Lung (tissue), 12 donors: ENCODE data around the gene GGTLC2. TPM values are rescaled to one million over a fixed set of nuclear protein-coding genes. Genes with fewer than 3 reads are reported as not detected.
A peak's percentile ranks its signal among the peaks of the same experiment; 100 is the strongest.
"Not testable (repeated sequence)": the region's sequence is repeated elsewhere in the genome, so short reads cannot be mapped to it uniquely, and the experiment has no call there.

ENCODE experiments used
- ATAC-seq: fragments of 200-7000 bp; cut with Tn5 transposase; one replicate; pipeline ENCODE4 v1.9.1; 2020; ENCODE audit warnings: moderate number of reproducible peaks; ENCODE audit not compliant: insufficient read depth, low FRiP score
- DNase-seq, 3 donors: peaks; one replicate each; pipeline ENCODE4 v3.0.0-alpha.2; 2013 to 2017
- H3K27ac ChIP-seq, 2 donors: one replicate each; pipeline ENCODE4 v1.5.1; 2013; ENCODE audit warnings: mild to moderate bottlenecking in 2 of 2, moderate library complexity in 2 of 2, control low read depth in 1 of 2, inconsistent platforms in 1 of 2, low read depth in 1 of 2, low read length in 1 of 2
- H3K27me3 ChIP-seq, 3 donors: one replicate each; pipeline ENCODE4 v1.5.1; 2013; ENCODE audit warnings: low read length in 2 of 3; ENCODE audit not compliant: control insufficient read depth in 3 of 3, insufficient read depth in 3 of 3
- H3K36me3 ChIP-seq, 4 donors: one replicate each; pipeline ENCODE4 v1.5.1; 2013; ENCODE audit warnings: low read length in 4 of 4, mild to moderate bottlenecking in 1 of 4, moderate library complexity in 1 of 4; ENCODE audit not compliant: control insufficient read depth in 4 of 4, insufficient read depth in 4 of 4
- H3K4me1 ChIP-seq, 5 donors: one replicate each; pipeline ENCODE4 v1.5.1; 2013; ENCODE audit warnings: low read length in 5 of 5, mild to moderate bottlenecking in 2 of 5, moderate library complexity in 1 of 5; ENCODE audit not compliant: control insufficient read depth in 5 of 5, insufficient read depth in 5 of 5
- H3K4me3 ChIP-seq: one replicate; pipeline ENCODE4 v1.5.1; 2013; ENCODE audit warnings: mild to moderate bottlenecking, control low read depth, moderate library complexity
- H3K9ac ChIP-seq, 2 donors: one replicate each; pipeline ENCODE4 v1.5.1; 2013; ENCODE audit warnings: low read length in 2 of 2, control low read depth in 1 of 2; ENCODE audit not compliant: insufficient read depth in 1 of 2
- H3K9me3 ChIP-seq, 4 donors: one replicate each; pipeline ENCODE4 v1.5.1; 2013; ENCODE audit warnings: low read length in 3 of 4, mild to moderate bottlenecking in 1 of 4, moderate library complexity in 1 of 4; ENCODE audit not compliant: control insufficient read depth in 4 of 4, insufficient read depth in 3 of 4
- WGBS, 2 donors: extraction: QIAGEN DNeasy Blood & Tissue Kit; methylation state at CpG; one replicate each; pipeline ENCODE4 v1.1.7; 2013; 5-methylcytosine and 5-hydroxymethylcytosine counted together
- polyA plus RNA-seq, 2 donors: library from polyadenylated mRNA; stranded (reverse); fragments of 200-250 nt; gene quantifications; one replicate each; pipeline ENCODE4 v1.2.1, GENCODE V29; 2013
- total RNA-seq, 2 donors: library from RNA; depleted of rRNA in 1 of 2; stranded (reverse); fragments of >200 nt in 1 of 2; gene quantifications; one replicate each; pipeline ENCODE4 v1.2.1, GENCODE V29; 2014 to 2021
- TF ChIP-seq, protein P1 (sequence below): IDR thresholded peaks from 2 replicates; pipeline ENCODE4 v1.5.1; 2012; ENCODE audit warnings: mild to moderate bottlenecking; ENCODE audit errors: control extremely low read depth, extremely low read depth
- donor health status: control.
- donor health status: control.
- donor health status: Bipolar disorder and iron deficiency.
- donor health status: healthy.
- donor health status: DM: yes; HTN: yes; CAD: no.

Gene GGTLC2
- total and polyA plus RNA-seq, 4 donors: 0.56 to 7.0 (median 0.80) TPM; not detected in 1

DNA sequence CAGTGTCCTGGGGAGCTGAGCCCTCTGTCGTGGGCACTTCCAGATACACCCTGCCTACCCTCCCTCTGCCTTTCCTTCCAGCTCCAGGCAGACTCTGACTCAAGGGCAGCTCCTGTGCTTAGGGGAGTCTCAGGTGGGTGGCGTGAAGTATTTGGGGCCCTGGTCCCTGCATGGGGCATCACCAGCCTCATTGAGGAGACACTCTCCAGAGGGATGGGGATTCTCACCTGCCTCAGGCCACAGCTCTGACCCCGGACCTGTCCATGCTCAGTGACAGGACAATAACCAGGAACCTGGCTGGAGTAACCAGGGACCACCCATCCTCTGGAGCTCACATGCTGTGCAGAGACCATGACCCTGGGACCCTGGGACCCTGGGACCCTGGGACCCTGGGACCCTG lies 41.2 kb downstream of the GGTLC2 start:
- Histone ChIP-seq H3K9me3 (no peaks in the 10 kb centered on the region), H3K4me1 (no peaks in the 10 kb centered on the region), H3K27me3 (no peaks in the 10 kb centered on the region), H3K4me3 (no peak overlapping the region), H3K36me3 (no peaks in the 10 kb centered on the region), H3K9ac (no peak overlapping the region), H3K27ac (no peak overlapping the region)
- DNase-seq: no peak
- 92 to 93% methylated on average over 3 of the region's 3 CpGs for WGBS, 2 donors
- TF ChIP-seq, protein P1, sequence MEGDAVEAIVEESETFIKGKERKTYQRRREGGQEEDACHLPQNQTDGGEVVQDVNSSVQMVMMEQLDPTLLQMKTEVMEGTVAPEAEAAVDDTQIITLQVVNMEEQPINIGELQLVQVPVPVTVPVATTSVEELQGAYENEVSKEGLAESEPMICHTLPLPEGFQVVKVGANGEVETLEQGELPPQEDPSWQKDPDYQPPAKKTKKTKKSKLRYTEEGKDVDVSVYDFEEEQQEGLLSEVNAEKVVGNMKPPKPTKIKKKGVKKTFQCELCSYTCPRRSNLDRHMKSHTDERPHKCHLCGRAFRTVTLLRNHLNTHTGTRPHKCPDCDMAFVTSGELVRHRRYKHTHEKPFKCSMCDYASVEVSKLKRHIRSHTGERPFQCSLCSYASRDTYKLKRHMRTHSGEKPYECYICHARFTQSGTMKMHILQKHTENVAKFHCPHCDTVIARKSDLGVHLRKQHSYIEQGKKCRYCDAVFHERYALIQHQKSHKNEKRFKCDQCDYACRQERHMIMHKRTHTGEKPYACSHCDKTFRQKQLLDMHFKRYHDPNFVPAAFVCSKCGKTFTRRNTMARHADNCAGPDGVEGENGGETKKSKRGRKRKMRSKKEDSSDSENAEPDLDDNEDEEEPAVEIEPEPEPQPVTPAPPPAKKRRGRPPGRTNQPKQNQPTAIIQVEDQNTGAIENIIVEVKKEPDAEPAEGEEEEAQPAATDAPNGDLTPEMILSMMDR: no peak
- ATAC-seq: no peak

DNA sequence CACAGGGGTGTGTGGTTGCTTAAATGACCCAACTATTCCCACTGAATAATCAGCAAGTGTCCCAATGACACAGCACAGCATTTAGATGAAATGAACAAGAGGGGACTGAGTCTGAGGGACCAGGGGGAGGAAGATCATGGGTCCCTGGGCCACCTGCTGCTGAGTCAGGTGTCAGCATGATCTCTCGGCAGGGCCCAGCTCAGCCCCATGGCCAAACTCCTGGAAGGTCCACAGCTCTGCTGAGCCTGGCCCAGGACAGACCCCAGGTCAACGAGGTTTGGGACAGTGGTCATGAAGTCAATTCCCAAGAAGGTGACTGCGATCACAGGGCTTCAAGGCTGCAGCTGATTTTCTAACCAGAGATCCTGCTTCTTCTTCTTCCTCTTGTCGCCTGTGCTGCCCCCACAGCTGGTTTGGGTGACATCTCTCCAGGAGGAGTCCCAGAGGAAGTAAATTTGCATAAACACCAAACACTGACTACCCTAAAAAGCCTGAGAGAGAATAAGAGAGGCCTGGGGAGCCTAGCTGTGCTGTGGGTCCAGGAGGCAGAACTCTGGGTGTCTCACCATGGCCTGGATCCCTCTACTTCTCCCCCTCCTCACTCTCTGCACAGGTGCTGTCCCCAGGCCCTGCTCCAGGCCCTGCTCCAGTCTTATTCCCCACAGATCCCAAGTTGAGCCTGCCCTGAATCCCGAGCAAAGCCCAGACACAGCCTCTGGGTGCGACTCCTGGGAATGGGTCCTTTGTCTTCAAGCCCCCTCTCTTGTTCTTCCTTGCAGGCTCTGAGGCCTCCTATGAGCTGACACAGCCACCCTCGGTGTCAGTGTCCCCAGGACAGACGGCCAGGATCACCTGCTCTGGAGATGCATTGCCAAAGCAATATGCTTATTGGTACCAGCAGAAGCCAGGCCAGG lies 42.0 kb downstream of the GGTLC2 start:
- 80 to 87% methylated on average over 8 of the region's 8 CpGs for WGBS, 2 donors
- H3K4me3 ChIP-seq, H3K9ac ChIP-seq, H3K4me1 ChIP-seq, H3K36me3 ChIP-seq, H3K27me3 ChIP-seq, H3K9me3 ChIP-seq, ATAC-seq, H3K27ac ChIP-seq, DNase-seq: not testable (repeated sequence)

DNA sequence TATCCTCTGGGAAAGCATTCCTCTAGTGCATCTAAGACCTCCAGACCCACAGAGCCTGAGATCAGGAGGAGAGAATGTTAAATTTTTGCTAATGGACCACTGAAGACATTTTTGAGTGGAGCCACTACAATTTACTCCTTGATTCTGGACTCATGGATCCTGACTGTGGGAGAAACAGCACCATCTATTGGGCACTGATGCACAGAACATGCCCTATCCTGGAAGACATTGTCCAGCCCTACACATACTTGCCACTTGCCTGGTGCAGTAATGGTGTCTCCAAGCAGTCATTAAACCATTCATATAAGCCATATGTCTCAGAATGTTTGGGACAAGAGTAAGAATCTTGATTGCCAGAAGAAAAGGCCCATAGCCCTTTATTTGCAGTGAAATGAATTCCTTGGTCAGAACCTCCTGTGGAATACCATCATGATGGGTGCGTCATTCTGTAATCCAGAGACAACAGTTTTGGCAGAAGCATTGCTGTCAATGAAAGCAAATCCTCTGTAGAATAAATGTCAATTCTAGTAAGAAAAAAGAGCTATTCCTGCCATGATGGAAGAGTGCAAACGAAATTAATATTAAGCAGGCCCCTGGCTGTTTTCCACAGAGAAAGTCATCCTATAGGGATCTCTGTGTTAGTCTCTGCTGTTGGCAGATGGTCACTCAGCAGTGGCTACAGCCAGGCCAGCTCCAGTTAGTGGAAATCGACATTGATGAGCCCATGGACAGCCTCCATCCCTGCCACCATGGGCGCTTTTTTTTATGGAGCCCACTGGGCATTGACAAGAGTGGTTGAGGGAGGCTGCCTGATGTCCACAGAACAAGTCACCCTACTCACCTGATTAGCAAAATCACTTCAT lies 43.5 kb downstream of the GGTLC2 start:
- DNase-seq (peak; percentile 55 to 73 (median 69)), ATAC-seq (no peak)
- no peak overlapping the region for H3K27ac ChIP-seq
- H3K9me3 ChIP-seq: no peaks in the 10 kb centered on the region
- no peak overlapping the region for H3K4me3 ChIP-seq
- WGBS, 2 donors: 73 to 81% methylated on average over 4 of the region's 4 CpGs
- TF ChIP-seq, protein P1: no peak
- no peak overlapping the region for H3K9ac ChIP-seq
- H3K36me3 ChIP-seq: no peaks in the 10 kb centered on the region
- no peaks in the 10 kb centered on the region for H3K4me1 ChIP-seq
- H3K27me3 ChIP-seq: no peaks in the 10 kb centered on the region
